ENCODE results near the gene AHI1.

GRCh38 chr6:135299256-135299655 is 198.3 kb downstream of the AHI1 start:
- TF ChIP-seq CTCF (conservative IDR thresholded peaks at IDR 0.05 in 1 of 2, IDR thresholded peaks at IDR 0.05 in 1 of 2; ENCODE audit: extremely low read depth in 1 of 2, insufficient read depth in 1 of 2, low read depth in 1 of 2, low read length in 2 of 2) (no peak), EZH2 (IDR thresholded peaks at IDR 0.05; ENCODE audit: borderline replicate concordance, low read length) (no peak)

Data from mammary epithelial cell (primary cell).